DMS53 treated with DMSO at 0.1 percent for 48 hours (cell line): ENCODE measurements around the gene TMTC1.

Experiments used
- DNase-seq: peaks from one replicate; lab custom pipeline; 2025; ENCODE audit not compliant: unreplicated experiment; lab: John Stamatoyannopoulos, UW

The TMTC1 gene

GRCh38 chr12:29713729-29714128 lies 70.0 kb downstream of the TMTC1 start:
- no peak for DNase-seq

- DNase-seq = no peak
These were observed 72.4 kb downstream of the TMTC1 start for GRCh38 chr12:29711381-29711780.

DNA sequence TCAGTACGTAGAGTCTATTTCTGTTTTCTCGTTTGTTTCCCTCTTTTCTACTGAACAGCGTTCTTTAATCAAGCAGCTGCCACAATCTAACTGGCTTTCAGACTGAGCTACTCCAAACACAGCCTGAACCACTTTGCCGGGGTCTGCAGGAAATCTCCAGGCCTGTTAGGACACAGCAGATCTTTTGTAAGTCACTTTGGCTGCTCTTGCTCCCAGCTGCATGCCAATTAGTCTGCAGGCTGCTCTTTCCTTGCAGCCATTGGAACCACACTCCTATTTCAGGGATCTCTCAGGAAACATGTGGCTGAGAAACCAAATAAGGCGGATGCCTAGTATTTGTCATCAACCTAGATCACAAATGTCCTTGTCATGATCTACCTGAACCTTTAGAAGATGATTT lies 73.6 kb downstream of the TMTC1 start:
- no peak for DNase-seq

DNA sequence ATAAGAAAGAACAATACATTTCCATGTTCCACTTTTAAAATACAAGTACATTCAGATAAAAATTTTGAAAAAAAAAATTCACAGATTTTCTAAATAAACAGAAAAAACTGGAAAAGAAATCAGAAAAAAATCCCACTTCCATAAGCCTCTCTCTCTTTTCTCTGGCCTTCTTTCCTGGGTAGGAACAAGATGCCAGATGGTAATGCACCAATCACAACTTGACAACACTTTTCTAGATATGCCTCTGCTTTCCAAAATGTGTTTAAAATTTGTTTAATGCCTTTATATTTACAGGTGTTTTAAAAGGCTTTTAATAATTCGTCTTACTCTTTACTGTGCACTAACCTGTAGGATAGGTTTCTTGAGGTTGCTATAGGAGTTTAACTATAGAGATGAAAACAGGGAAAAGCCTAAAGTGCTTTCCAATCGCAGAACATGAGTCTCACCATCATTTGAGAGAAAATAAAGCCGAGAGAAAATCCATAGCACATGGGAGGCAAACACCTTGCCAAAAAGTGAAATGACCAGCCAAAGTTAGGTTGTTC lies 74.2 kb downstream of the TMTC1 start:
- no peak for DNase-seq

GRCh38 chr12:29709054-29709453 lies 74.7 kb downstream of the TMTC1 start:
- no peak for DNase-seq

GRCh38 chr12:29707846-29708245 lies 75.9 kb downstream of the TMTC1 start:
- no peak for DNase-seq

DNA sequence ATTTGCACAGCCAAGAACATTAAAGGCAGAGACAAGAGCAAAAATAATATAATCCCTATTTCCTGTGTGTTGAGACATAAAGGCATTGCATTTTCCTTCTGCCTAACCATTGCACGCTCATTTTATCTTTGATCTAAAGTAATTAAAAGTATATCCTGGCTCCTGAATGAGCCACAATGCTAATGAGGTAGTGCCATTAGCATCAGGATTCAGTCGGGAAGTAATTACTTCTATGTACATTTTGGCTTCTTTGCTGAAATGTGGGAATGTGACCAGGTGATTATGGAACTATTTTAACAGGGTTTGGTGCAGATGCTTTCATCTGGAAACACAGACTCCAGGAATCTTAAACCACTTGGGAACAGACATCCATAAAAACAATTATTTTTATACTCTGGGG lies 77.4 kb downstream of the TMTC1 start:
- DNase-seq = no peak

DNA sequence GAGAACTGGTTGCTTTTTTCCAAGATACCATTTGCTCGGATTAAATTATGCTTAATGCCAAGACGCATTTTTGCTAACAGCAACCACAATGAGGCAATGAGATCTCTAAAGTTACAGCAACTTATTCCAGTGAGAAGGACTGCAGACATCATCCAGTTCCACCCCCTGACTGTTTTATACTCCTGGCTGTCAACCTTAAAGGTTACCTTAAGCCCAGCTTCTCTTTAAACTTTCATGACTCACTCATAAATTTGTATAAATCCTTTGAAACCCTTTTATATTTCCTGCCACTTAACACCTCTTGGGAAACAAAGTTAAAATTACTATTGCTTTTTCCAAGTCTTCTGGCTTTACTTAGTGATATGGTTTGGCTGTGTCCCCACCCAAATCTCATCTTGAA lies 80.2 kb downstream of the TMTC1 start:
- no peak for DNase-seq

DNA sequence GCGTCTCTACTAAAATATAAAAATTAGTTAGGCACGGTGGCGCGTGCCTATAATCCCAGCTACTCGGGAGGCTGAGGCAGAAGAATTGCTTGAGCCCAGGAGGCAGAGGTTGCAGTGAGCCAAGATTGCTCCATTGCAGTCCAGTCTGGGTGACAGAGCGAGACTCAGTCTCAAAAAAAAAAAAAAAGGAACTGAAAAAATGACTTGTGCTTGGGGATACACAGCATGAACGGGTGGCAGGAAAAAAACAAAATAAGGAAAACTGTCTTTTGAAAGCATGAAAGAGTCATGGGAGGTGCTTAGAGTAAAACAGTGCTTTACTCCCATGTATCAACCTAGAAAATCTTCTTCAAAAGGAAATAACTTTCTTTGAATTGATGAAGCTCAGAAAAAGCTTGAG lies 80.8 kb downstream of the TMTC1 start:
- DNase-seq = no peak

- DNase-seq = no peak
These were observed 81.5 kb downstream of the TMTC1 start for GRCh38 chr12:29702222-29702621.

- no peak for DNase-seq
These were observed 82.8 kb downstream of the TMTC1 start for GRCh38 chr12:29700761-29701481.

DNA sequence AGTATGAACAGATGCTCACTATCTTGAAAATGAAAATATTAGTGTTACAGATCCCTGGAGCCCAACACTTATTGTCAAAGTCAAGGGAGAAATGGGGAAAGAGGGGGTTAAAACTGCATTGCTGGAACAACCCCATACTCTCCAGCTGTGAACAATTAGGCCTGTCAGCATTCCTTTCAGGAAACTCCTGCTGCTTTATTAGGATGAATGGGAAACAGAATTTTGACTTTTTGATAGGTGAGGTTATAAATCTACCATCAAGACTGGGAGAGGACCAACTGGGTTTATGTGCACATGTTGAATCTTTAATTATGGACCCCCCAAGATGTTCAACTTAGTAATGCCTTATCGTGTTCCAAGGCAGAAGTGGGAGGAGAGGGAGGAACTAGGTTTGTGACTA lies 85.0 kb downstream of the TMTC1 start:
- no peak for DNase-seq

DNA sequence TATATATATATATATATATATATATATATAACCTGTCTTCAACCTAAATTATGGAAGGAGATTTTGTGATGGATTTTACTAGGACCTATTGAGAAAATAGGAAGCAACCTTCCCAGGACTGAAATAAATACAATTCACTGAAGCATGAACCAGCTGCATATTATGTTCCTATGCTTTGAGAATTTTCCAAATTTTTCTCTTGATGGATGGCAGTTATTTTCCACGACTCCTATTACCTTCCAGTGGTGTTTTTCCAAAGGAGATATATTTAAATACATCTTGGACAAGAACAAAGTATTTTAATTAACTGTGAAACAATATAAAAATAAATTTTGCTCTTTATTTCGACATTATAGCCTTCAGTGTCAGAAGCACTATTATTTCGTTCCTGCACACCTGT lies 87.9 kb downstream of the TMTC1 start:
- DNase-seq = no peak

- no peak for DNase-seq
These were observed 88.7 kb downstream of the TMTC1 start for GRCh38 chr12:29695026-29695425.

GRCh38 chr12:29694002-29694401 lies 89.7 kb downstream of the TMTC1 start:
- DNase-seq = no peak

DNA sequence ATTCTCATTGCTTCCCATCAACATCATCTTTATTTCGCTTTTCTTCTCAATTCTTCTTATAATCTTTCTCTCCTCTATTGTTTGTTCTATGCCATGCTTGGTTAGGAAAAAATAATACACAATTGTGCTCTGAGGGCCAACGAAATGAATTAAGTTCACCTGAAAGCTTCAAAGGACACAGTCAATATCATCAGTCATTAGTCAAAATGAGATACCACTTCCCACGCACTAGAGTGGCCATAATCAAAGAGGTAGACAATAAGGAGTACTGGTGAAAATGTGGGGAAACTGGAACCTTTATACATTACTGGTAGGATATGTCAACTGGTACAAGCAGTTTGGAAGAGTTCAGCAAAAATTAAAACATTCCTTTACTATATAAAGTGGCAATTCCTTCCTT lies 91.5 kb downstream of the TMTC1 start:
- DNase-seq = no peak

DNA sequence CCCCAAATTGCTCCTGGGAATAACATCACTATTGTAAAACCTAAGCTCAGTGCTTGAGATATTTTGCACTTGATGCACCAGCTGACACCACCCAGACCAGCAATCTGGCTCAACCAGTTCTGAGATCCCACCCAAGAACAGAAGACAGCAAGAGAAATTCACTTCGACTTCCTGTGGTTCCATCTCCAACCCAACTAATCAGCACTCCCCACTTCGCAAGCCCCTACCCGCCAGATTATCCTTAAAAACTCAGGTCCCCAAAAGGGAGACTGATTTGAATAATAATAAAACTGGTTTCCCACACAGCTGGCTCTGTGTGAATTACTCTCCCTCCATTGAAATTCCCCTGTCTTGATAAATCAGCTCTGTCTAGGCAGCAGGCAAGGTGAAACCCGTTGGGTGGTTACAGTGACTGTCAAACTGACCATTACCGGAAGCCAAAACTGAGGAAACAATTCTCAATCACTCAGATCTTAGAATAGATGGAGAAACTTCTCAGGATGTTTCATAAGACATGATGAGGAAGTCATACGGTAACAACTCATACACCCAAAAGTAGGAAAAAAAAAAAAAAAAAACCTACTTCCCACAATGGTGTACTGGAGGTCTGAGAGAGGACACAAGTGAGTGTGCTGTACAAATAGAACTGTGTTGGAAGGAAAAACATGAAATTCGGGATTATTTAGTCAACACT lies 92.4 kb downstream of the TMTC1 start:
- no peak for DNase-seq

DNA sequence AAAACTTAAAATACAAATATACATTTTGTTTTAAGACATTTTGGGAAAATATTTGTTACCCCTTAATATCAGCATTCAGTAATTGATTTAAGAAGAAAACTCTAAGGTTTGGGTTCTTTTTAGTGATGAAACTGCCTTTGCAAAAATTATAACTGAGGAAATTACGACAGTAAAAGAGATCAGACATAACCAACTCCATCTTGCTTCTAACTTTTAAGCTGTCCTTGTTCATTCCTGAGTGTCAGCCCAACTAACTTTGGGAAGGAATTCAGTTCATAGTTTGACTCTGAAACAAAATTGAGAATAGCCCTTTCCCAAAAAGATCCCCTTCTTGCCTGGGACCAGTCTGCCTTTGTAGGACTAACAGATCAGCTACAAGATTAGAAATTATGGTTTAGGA lies 93.0 kb downstream of the TMTC1 start:
- DNase-seq = no peak

DNA sequence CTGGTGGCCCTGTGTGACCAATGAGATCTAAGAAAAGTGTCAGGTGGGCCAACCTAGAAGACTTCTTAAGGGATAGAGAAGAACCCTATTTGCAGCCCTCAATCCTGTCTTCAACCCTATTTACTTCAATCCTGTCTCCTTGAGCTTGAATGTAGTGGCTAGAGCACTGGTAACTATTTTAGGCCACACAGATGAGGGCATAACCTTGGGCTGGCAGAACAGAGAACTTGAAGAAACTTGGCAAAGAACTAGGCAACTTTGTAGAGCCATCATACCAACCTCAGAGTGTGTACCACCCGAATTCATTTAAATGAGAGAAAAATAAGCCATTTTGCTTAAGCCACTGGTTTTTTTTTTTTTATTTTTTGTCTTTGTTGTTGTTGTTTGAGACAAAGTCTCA lies 94.8 kb downstream of the TMTC1 start:
- no peak for DNase-seq

- no peak for DNase-seq
These were observed 101.7 kb downstream of the TMTC1 start for GRCh38 chr12:29682088-29682487.

DNA sequence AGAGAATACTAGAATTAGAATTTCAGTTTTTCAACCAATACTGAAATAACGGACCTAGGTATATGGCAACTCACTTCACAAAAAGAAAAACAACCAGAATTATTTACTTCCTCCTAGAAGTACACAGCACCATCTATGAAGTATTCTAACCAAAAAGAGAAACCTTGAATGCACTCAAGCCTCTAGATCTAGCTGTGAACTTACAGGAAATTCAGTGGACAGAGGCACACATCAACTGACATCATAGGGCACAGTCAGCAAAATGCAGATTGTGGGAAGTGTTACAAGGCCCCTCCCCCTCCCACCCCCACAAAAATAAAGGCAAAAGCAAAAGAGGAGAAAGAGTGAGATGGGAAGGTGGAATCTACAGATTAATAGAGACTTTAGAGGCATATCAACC lies 102.4 kb downstream of the TMTC1 start:
- DNase-seq = no peak

GRCh38 chr12:29676676-29677075 lies 107.1 kb downstream of the TMTC1 start:
- no peak for DNase-seq

- no peak for DNase-seq
These were observed 109.3 kb downstream of the TMTC1 start for GRCh38 chr12:29674463-29674862.
